K562 (cell line): Measurements from ENCODE around the gene DMXL1. TPM values are rescaled to one million over a fixed set of nuclear protein-coding genes. Genes with fewer than 3 reads are reported as not detected.

Source experiments
- CBFA2T2 ChIP-seq: fragments of 450-650 bp; conservative IDR thresholded peaks from 2 replicates; pipeline ENCODE4 v1.6.1; 2017; ENCODE audit warnings: mild to moderate bottlenecking
- CREB3 ChIP-seq: fragments of 450-650 bp; conservative IDR thresholded peaks from 2 replicates; pipeline ENCODE4 v1.6.1; 2016; ENCODE audit warnings: missing genetic modification characterization, low read depth, mild to moderate bottlenecking, missing compliant biosample characterization, moderate library complexity
- CREBBP ChIP-seq: IDR thresholded peaks from one replicate; pipeline ENCODE4 v1.6.1; 2012; ENCODE audit warnings: low read depth, mild to moderate bottlenecking, control low read depth, inconsistent platforms, low read length
- ELK1 ChIP-seq: sonication (generic); formaldehyde crosslinking; IDR thresholded peaks from 2 replicates; pipeline ENCODE4 v1.8.1; 2022; ENCODE audit warnings: missing genetic modification reagents
- EP400 ChIP-seq: fragments of 450-650 bp; IDR thresholded peaks from 2 replicates; pipeline ENCODE4 v1.6.1; 2017; ENCODE audit warnings: antibody characterized with exemption, mild to moderate bottlenecking, moderate library complexity
- HDAC3 ChIP-seq: fragments of 450-650 bp; IDR thresholded peaks from 2 replicates; pipeline ENCODE4 v1.6.1; 2018; ENCODE audit warnings: borderline replicate concordance, mild to moderate bottlenecking, moderate library complexity; ENCODE audit not compliant: partially characterized antibody
- HES1 ChIP-seq: fragments of 450-650 bp; IDR thresholded peaks from 2 replicates; pipeline ENCODE4 v1.6.1; 2016; ENCODE audit warnings: low read depth, mild to moderate bottlenecking, moderate library complexity
- HSF4 ChIP-seq: fragments of 250-450 bp; sonication (Bioruptor Pico); IDR thresholded peaks from 2 replicates; pipeline ENCODE4 v2.1.2; 2022; ENCODE audit warnings: mild to moderate bottlenecking, moderate library complexity, borderline replicate concordance
- MAFG ChIP-seq: fragments of 450-650 bp; conservative IDR thresholded peaks from 2 replicates; pipeline ENCODE4 v1.6.1; 2016; ENCODE audit warnings: missing genetic modification characterization, missing compliant biosample characterization
- MAX ChIP-seq: sonication (generic); formaldehyde crosslinking; IDR thresholded peaks from 2 replicates; pipeline ENCODE4 v1.9.0; 2022; ENCODE audit warnings: mild to moderate bottlenecking, missing genetic modification reagents
- MXI1 ChIP-seq: IDR thresholded peaks from 2 replicates; pipeline ENCODE4 v1.6.1; 2011; ENCODE audit warnings: low read depth, mild to moderate bottlenecking, improper control_type of control experiment, low read length
- NFYB ChIP-seq: IDR thresholded peaks from 2 replicates; pipeline ENCODE4 v1.6.1; 2011; ENCODE audit warnings: mild to moderate bottlenecking, moderate library complexity; ENCODE audit not compliant: insufficient read length; ENCODE audit errors: extremely low read depth
- SAFB ChIP-seq: fragments of 200-400 bp; formaldehyde crosslinking; IDR thresholded peaks from 2 replicates; pipeline ENCODE4 v1.6.1; 2017; ENCODE audit warnings: low read depth, low read length, borderline replicate concordance
- SMAD4 ChIP-seq: fragments of 250-450 bp; sonication (Bioruptor Pico); conservative IDR thresholded peaks from 2 replicates; pipeline ENCODE4 v1.8.0; 2021; ENCODE audit warnings: inconsistent platforms, mild to moderate bottlenecking, moderate library complexity
- SOX6 ChIP-seq: fragments of 450-650 bp; IDR thresholded peaks from 2 replicates; pipeline ENCODE4 v1.6.1; 2014; ENCODE audit warnings: mild to moderate bottlenecking
- SRSF1 ChIP-seq: fragments of 200-400 bp; formaldehyde crosslinking; IDR thresholded peaks from 2 replicates; pipeline ENCODE4 v1.6.1; 2017; ENCODE audit warnings: mild to moderate bottlenecking, low read depth, low read length, moderate library complexity
- TEAD1 ChIP-seq, 2 experiments: fragments of 450-650 bp in 1 of 2; sonication (generic) in 1 of 2; formaldehyde crosslinking; IDR thresholded peaks; 2 replicates each; pipeline versions ENCODE4 v1.4.0 to v1.8.0; 2020 to 2022; ENCODE audit warnings: mild to moderate bottlenecking in 2 of 2, missing genetic modification reagents in 1 of 2
- U2AF1 ChIP-seq: fragments of 200-400 bp; formaldehyde crosslinking; optimal IDR thresholded peaks from 2 replicates; pipeline ENCODE3; 2017; ENCODE audit warnings: mild to moderate bottlenecking, low read depth, low read length, moderate library complexity
- ZNF384 ChIP-seq: IDR thresholded peaks from 2 replicates; pipeline ENCODE4 v1.6.1; 2012; ENCODE audit warnings: low read depth, low read length, improper control_type of control experiment
- ZNF507 ChIP-seq: conservative IDR thresholded peaks from 2 replicates; pipeline ENCODE4 v1.6.1; 2017; ENCODE audit warnings: missing genetic modification characterization, missing compliant biosample characterization
- polyA plus RNA-seq, 8 experiments: library from polyadenylated mRNA; depleted of rRNA in 4 of 8; stranded (reverse) in 5 of 8; unstranded in 3 of 8; fragments of >200 nt; fragmentation: Nextera tagmentation in 2 of 8; fragmentation: Illumina TruSeq in 1 of 8; extraction: Ambion mirVana in 2 of 8; extraction: Trizol in 1 of 8; gene quantifications; 2 replicates each; pipeline versions ENCODE4 v1.2.1 to v1.2.3, GENCODE V29; 2011 to 2014; ENCODE audit warnings: inconsistent platforms in 1 of 8, missing spikeins in 1 of 8
- total RNA-seq, 7 experiments: library from RNA; depleted of rRNA in 6 of 7; stranded (reverse); fragments of >200 nt in 6 of 7; fragmentation: Illumina TruSeq in 2 of 7; extraction: Trizol in 2 of 7; gene quantifications; 2 replicates each; pipeline versions ENCODE4 v1.2.1 to v1.2.3, GENCODE V29; 2011 to 2021; ENCODE audit warnings: low replicate concordance in 1 of 7
- TF ChIP-seq, protein P1 (sequence below): sonication (generic); formaldehyde crosslinking; IDR thresholded peaks from 2 replicates; pipeline ENCODE4 v1.8.0; 2022; ENCODE audit warnings: missing genetic modification reagents, mild to moderate bottlenecking, borderline replicate concordance
- TF ChIP-seq, protein P2 (sequence below), 2 experiments: IDR thresholded peaks; 2 replicates each; pipeline ENCODE4 v1.6.1; 2011; ENCODE audit warnings: borderline replicate concordance in 1 of 2, control low read depth in 1 of 2, low read depth in 1 of 2, low read length in 1 of 2, mild to moderate bottlenecking in 1 of 2, mixed read lengths in 1 of 2, moderate library complexity in 1 of 2; ENCODE audit not compliant: insufficient read depth in 1 of 2, insufficient read length in 1 of 2, poor library complexity in 1 of 2, severe bottlenecking in 1 of 2; ENCODE audit errors: extremely low read depth in 1 of 2

The DMXL1 gene
- total and polyA plus RNA-seq, 9 of the 15 experiments (the other 6 are each of a cell fraction or from before 2014, with no cell fraction given) = 8.3 to 40.3 (median 30.6) TPM

GRCh38 chr5:119077444-119077843 is 6.6 kb downstream of the DMXL1 start (continued):
- TF ChIP-seq ZNF507 (tag) (no peak), SAFB (no peak), CBFA2T2 (0 out of 2 replicates have a peak, but pooled peaks have one; percentile 10), NFYB (no peak), SMAD4 (CRISPR knock-in tag) (no peak), MAFG (tag) (no peak), HSF4 (CRISPR knock-in tag) (no peak), ZNF384 (peak; percentile 71), SOX6 (no peak), CREB3 (tag) (no peak), HES1 (peak; percentile 78; the same call in 1 of the 2 replicates), TEAD1 (CRISPR knock-in tag; IDR thresholded peaks at IDR 0.05) (no peak), ELK1 (CRISPR knock-in tag) (no peak), MXI1 (no peak), U2AF1 (no peak), MAX (peak; percentile 66), SRSF1 (no peak), EP400 (peak; percentile 69; the same call in 1 of the 2 replicates), HDAC3 (no peak), CREBBP (no peak)
- TF ChIP-seq, protein P1, sequence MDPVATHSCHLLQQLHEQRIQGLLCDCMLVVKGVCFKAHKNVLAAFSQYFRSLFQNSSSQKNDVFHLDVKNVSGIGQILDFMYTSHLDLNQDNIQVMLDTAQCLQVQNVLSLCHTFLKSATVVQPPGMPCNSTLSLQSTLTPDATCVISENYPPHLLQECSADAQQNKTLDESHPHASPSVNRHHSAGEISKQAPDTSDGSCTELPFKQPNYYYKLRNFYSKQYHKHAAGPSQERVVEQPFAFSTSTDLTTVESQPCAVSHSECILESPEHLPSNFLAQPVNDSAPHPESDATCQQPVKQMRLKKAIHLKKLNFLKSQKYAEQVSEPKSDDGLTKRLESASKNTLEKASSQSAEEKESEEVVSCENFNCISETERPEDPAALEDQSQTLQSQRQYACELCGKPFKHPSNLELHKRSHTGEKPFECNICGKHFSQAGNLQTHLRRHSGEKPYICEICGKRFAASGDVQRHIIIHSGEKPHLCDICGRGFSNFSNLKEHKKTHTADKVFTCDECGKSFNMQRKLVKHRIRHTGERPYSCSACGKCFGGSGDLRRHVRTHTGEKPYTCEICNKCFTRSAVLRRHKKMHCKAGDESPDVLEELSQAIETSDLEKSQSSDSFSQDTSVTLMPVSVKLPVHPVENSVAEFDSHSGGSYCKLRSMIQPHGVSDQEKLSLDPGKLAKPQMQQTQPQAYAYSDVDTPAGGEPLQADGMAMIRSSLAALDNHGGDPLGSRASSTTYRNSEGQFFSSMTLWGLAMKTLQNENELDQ (CRISPR knock-in tag) = no peak
- TF ChIP-seq, protein P2, sequence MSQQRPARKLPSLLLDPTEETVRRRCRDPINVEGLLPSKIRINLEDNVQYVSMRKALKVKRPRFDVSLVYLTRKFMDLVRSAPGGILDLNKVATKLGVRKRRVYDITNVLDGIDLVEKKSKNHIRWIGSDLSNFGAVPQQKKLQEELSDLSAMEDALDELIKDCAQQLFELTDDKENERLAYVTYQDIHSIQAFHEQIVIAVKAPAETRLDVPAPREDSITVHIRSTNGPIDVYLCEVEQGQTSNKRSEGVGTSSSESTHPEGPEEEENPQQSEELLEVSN (IDR thresholded peaks at IDR 0.05; ENCODE audit: borderline replicate concordance in 1 of 2, extremely low read depth in 1 of 2, insufficient read depth in 1 of 2, insufficient read length in 1 of 2, low read depth in 1 of 2, low read length in 1 of 2, poor library complexity in 1 of 2, severe bottlenecking in 1 of 2) = peak in 1 of 2 experiments; percentile 47
